HG02970 (cell line): Measurements from ENCODE around the gene EPHX1.
"Not testable (repeated sequence)": the region's sequence is repeated elsewhere in the genome, so short reads cannot be mapped to it uniquely, and the experiment has no call there.

Experiments
- ATAC-seq: cut with Tn5 transposase; IDR thresholded peaks from one replicate; pipeline ENCODE4 v1.9.1; 2021; ENCODE audit warnings: mild to moderate bottlenecking, moderate library complexity, moderate number of reproducible peaks; ENCODE audit not compliant: unreplicated experiment, low FRiP score

The EPHX1 gene

DNA sequence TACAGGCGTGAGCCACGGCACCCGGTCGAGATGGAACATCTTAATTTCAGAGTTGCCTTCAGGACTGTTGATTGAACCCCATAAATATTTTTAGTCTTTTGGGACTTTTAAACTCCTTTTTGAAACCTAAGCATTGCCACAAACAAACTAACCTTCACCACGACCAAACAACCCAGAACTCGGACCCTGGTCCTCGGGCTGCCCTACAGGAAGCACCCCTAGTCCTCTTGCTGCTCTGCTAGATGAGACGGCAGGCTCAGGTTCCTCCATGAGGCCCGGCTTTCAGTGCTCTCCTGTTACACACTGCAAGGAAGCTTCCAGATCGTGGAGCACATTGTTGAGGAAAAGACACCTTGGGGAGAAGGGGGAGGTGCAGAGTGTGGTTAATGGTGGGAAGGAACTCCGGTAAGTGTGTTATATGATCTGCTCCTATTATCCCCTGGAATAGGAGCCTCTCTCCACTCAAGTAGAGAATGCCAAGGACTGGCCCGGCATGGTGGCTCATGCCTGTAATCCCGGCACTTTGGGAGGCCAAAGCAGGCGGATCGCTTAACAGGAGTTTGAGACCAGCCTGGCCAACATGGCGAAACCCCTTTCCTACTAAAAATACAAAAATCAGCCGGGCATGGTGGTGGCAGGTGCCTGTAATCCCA lies 5.7 kb downstream of the EPHX1 start:
- ATAC-seq: no peak

DNA sequence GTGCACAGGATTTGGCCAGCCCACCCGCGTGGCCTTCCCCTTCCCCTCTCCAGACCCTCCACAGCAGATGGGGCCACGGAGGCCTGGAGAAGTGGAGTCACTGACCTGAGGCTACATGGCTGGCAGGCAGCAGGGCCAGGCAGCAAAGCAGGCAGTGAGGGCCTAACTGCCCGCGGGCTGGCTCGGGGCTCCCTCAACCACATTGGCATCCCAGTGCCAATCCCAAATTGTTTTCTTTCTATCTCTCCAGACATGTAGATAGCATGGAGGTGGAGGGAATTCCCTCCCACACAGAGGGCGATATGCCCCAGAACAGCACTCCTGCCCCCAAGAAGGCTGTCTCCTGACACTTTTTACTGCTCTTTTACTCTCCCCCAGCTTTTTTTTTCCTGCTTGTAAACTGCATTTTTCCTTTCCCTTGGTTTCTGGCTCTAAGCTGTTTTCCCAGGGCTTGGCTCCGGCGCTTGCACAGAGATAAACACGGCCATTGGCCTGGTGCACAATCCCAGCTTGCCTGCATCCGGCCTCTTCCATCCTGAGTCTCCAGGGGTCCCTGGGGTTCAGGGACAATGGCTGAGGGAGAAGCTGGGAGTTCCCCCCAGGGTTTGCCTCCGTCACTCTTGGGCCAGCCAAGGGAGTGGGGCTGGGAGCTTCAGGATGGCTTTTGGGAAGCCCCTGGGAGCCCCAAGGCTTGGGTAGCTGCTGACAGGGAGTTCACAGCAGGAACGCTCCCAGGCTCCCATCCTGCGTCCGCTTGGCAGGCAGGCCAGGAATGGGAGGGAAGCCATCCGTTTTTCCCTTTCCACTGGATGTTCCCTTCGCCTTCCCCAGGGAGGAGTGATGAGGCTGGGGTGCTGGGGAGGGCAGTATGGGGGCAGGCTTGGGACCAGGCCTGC lies 7.0 kb downstream of the EPHX1 start:
- no peak for ATAC-seq

DNA sequence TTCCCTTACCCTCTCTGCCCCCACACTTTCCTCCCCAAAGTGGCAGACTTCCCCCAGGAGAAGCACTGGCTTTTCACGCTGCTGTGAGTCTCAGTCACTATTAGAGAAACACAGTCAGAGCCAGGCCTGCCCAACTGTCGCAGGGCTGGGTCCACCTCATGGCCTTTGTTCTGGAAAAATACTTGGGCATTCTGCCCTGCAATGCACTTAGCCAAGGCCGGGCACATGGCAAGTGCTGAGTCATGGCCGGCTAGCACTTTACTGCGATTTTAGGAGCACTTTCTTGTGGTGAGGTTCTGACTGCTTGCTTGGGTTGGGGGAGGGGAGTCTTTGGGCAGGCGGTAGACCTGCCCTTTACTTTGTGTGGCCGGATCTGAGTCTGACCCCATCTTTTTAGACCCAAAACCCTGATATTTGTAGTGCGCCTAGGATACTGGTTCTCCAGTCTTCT lies 7.7 kb downstream of the EPHX1 start:
- ATAC-seq: no peak

DNA sequence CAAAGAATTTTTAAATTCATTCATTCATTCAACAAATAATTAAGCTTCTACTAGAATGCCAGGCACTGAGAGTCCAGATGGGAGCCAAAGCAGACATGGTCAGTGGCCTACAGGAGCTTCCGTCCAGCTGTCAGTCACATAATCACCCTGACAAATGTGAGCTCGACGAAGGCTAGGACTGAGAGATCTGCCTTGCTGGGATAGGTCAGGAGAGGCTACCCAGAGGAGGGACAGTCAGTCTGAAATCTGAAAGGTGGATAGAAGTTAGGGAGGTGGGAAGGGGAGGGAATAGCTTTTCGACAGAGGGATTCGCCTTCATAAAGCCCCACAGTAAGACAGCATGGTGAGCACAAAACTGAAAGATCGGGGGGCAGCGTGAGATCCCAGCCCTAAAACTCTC lies 8.3 kb downstream of the EPHX1 start:
- ATAC-seq: no peak

DNA sequence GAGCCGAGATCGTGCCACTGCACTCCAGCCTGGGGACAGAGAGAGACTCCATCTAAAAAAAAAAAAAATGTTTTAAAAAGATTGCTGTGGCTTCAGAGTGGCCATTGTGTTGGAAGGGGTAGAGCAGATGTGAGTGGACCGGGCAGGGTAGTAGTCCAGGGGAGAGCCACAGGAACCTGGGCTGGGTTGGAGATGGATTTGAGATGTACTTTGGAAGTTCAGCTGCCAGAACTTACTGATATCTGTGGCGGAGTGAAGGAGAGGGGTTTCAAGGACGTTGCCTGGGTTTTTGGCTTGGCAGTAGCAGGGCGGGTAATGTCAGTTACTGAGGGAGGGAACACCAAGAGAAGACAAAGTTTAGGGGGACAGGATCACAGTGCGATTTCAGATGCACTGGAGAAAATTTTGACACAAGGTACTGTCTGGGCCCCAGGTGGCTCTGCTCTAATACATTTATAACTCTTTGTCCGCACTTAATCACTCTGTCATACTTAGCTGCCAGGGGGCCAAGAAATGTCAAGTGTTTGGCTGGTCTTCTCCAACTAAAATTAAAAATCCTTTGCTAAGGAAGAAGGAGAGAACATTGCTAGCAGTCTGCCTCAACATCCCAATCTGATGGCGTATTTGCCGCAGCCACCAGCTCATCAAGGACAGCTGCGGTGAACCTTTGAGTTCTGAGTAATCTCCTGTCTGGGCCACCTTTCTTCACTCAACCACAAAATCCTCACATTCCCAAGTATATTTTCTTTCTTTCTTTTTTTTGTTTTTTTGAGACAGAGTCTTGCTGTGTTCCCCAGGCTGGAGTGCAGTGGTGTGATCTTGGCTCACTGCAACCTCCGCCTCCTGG lies 9.6 kb downstream of the EPHX1 start:
- ATAC-seq: no peak

DNA sequence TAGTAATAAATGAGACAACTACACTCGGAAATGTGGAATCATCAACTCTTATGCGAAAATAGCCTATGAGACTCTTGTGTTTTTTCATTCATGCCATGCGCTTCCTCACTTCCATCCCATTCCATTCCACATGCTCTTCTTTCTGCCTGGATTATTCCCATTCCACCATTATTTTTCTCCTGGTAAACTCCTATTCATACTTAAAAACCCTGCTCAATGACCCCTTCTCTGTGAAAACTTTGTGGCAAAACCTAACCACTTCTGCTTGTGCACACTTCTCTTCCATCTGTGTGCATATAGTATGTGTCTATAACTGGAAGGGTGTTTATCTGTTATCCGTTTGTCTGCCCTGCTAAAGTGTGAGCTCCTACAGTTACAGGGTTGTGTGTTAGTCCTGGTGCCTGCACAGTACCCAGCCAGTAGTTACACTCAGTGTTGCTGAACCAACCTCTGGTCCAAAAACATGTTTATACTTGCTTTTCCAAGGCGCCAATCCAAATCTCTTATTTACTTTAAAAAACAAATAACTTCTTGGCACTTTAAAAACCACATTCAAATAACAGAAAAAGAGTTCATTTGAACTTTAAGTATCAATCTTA lies 10.7 kb downstream of the EPHX1 start:
- ATAC-seq: no peak

DNA sequence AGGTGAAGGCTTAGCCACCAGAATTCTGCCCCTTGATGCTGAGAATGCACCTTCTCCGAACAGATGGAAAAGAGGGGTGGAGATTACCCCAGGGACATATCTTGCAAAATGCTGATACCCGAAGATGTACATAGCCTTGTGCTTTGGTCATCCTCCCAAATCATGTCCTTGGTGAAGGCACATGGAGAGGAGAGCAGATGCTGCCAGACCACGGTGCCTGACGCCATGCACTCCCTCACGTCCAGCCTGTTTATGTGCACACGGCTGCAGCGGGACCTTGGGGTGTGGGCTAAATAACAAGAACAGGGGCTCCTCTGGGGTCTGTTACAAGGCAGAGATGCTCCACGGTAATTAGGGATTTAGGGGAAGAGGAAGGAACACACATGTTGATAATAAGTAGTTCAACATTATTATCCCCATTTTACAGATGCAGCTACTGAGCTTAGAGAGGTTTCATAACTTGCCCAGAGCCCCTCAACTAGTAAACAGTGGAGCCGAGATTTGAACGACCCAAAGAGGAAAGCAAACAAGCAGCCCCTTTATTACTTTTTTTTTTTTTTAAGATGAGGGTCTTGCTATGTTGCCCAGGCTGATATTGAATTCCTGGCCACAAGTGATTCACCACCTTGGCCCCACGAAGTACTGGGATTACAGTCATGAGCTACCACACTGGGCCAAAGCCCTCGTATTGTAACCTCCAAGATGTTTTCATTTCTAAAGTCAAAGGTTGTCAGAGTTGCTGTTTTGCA lies 12.9 kb downstream of the EPHX1 start:
- no peak for ATAC-seq

DNA sequence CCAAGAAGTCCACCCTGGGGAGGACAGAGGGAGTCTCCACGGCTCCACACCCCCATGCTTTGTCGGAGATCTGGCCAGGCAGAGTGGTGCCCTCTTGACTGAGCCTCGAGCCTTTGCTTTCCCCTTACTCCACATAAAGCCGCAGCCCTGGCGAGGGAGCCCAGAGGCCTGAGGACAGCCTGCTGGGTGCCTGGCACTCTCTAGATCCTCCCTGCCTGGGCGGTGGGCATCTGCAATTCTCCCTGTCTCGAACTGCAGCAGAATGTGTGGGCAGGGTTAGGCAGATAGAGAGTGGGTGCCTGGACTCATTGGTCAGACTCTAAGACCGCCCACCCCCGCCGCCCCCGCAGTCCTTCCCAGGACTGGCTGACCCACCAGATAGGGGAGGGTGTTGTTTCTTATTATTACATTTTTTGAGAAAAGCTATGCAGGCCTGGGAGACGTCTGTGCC lies 13.9 kb downstream of the EPHX1 start:
- no peak for ATAC-seq

DNA sequence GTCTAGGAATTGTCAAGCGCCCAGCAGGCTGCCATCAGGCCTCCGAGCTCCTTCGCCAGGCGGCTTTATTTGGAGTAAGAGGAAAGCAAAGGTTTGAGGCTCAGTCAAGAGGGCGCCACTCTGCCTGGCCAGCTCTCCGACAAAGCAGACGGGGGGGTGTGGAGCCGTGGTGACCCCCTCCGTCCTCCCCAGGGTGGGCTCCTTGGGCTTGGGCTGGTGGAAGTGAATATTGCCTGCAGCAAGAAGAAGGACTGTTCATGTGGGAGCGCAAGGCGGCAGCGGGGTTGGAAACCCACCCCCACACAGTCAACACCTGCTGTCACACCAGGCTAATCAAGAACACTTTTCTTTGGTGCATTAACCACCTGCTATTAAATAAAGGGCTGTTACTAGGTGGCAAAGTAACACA lies 14.6 kb downstream of the EPHX1 start:
- ATAC-seq: no peak

DNA sequence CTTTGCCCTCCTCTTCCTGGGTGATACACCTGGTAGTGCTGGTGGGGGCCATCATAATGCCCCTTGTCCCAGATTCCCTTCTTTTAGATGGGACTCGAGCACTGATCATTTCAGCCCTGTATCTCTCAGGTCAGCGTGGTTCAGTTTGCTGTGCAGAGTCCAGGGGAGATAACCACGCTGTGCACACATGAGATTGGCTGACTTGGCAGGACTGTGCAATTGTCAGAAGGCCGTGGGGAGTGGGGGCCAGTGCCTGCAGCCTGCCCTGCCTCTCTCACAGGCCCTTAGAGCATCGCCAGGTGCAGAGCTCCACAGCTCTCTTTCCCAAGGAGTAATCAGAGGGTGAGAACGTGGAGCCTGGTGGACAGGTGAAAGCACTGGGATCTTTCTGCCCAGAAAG lies 15.2 kb downstream of the EPHX1 start:
- no peak for ATAC-seq

DNA sequence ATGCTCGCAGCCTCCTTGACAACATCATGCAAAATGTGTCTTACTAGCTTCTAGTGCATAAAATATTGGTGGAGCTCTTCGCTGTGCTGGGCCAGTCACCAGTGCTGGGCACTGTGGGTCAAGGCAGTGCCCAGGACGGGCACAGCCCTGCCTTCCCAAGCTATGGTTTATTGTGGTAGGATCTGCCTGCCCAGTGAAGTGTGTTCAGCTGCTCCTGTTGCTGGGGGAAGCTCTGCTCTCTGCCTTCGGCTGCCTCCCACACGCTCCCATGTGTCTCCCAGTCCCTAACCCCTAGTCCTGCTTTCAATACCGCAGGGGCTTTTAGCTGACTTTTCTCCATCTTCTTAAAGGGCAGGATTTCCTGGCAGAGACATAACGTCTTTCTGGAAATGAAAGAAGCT lies 15.7 kb downstream of the EPHX1 start:
- ATAC-seq: no peak

DNA sequence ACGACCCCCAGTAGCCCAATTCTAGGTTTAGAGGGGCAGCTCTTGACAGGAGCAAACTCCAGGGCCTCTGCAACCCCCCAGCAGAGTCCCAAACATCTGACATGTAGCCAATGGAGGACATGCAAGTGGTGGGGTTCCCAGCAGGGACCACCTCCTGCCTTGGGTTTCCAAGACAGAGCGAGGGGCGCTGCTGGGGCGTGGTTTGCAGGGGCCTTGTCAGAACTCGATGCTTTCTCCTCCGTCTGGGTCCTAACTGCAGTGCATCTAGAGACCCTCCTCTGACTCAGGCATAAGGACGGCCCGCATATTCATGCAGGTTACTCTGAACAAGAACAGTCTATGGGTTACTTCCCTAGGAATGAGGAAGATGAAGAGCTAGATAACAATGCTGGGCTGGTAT lies 17.2 kb downstream of the EPHX1 start:
- no peak for ATAC-seq

DNA sequence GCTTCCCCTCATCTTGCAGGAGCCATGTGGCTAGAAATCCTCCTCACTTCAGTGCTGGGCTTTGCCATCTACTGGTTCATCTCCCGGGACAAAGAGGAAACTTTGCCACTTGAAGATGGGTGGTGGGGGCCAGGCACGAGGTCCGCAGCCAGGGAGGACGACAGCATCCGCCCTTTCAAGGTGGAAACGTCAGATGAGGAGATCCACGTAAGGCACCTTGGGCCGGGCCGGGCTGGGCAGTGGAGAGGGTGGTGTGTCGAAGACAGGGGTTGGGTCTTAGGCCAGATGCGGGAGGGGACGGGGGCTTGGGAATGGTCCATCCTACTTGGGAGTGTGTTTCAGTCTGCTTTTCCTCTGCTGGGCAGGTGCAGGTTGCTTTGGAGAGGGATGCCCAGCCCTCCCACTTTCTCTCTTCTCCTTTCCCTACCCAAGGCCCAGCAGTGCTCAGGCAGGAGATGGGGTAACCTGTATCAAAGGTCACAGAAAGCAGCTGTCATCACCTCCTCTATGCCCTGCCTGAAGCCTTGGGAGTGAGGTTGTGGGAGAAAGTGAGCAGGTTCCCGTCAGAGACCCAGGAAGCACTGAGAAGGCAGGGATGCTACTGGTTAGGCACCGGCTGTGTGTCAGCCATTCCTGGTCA lies 18.9 kb downstream of the EPHX1 start:
- ATAC-seq: no peak

DNA sequence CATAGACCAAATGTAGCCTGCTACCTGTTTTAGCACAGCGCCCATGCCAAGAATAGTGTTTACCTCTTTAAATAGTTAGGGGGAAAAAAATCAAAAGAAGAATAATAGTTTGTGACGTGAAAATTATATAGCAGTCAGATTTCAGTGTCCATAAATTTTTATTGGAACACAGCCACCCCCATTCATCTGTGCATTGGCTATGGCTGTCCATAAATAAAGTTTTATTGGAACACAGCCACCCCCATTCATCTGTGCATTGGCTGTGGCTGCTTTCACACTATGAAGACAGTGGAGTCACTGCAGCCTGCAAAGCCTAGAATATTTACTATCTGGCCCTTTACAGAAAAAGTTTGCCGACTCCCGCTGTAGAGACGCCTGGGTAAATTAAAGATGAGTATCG lies 20.9 kb downstream of the EPHX1 start:
- ATAC-seq: no peak

DNA sequence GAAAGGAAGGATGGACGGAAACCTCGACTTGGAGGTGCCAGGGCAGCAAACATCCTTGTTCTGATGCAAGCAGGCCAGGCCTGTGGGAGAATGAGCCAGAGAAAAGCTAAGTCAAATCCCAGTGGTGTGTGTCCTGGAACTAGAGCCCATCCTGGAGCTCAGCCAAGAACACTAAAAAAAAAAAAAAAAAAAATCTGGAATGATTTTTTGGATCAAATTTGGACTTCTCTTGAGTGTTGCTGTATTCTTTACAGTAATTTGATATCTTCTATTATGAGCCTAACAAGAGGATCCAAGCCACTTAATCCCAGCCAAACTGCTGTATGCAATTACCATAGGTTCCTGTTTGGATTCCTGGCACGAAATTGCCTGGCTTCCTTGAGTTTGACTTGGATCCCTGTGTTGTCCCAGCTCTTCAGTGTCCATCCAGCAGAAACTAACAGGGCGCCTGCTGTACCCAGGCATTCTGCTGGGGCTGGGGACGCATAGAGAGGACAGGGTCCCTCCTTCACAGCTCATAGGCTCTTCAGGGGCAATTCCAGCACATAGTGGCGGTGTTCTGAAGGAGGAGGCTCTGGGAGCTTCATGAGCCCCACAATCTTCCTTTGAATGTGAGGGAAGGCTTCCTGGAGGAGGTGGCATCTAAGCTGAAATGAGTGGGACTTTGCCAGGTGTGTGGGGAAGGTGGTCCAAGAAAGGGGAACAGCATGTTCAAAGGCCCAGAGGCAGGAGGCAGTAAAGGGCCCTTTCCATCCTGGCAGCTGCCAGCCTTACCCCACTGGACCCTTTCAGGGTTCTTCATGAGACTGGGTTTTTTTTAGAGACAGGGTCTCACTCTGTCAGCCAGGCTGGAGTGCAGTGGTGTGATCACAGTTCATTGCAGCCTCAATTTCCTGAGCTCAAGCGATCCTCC lies 24.7 kb downstream of the EPHX1 start:
- no peak for ATAC-seq

DNA sequence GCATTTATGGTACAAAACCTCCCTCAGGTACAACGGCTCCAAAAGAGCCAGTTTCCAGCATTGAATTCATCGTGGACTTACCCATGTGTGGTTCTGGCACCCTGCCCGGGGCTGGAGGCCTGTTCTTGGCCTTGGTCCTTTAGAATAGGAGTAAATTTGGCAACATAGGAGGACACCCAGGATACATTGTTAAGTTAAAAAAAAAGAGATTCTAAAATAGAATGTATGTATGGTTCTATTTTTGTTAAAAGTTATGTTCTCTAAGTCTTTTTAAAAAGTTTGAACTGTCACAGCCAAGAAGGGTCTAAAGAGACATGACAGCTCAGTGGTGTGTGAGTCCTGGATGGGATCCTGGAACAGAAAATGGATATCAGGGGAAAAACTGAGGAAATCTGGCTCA lies 25.9 kb downstream of the EPHX1 start:
- ATAC-seq: no peak

DNA sequence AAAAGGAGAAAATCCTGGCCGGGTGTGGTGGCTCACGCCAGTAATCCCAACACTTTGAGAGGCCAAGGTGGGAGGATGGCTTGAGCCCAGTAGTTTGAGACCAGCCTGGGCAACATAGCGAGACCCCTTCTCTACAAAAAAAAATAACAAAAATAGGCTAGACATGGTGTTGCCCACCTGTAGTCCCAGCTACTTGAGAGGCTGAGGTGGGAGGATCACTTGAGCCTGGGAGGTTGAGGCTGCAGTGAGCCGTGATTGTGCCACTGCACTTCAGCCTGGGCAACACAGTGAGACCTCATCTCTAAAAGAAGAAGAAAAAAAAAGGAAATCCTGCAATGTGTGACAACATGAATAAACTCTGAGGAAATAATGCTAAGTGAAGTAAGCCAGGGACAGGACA lies 26.4 kb downstream of the EPHX1 start:
- not testable (repeated sequence) for ATAC-seq

DNA sequence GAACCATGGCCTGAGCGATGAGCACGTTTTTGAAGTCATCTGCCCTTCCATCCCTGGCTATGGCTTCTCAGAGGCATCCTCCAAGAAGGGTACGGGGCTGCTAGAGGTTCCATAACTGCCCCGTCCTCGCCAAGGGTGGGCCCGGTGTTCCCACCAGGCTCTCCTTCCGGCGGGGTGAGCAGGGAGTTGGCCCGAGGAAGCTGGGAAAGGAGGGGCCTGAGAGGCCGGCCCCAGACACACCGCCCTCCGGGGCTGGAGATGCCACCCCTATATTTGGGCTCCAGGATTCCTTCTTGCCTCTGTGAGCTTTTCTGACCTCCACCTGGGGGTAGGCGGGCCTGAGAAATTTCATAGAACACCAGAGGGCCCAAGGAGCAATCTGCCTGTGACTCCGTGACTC lies 28.9 kb downstream of the EPHX1 start:
- ATAC-seq: no peak
